Measurements from ENCODE around the gene TMEM150A. TPM values are rescaled to one million over a fixed set of nuclear protein-coding genes. Genes with fewer than 3 reads are reported as not detected.
"Not testable (repeated sequence)": the region's sequence is repeated elsewhere in the genome, so short reads cannot be mapped to it uniquely, and the experiment has no call there.

Gene TMEM150A, protein sequence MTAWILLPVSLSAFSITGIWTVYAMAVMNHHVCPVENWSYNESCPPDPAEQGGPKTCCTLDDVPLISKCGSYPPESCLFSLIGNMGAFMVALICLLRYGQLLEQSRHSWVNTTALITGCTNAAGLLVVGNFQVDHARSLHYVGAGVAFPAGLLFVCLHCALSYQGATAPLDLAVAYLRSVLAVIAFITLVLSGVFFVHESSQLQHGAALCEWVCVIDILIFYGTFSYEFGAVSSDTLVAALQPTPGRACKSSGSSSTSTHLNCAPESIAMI
- 10 to 100 TPM; 14.9 to 39.7 (median 33.3) TPM for polyA plus RNA-seq (ENCODE audit: insufficient read length in 4 of 4)

DNA sequence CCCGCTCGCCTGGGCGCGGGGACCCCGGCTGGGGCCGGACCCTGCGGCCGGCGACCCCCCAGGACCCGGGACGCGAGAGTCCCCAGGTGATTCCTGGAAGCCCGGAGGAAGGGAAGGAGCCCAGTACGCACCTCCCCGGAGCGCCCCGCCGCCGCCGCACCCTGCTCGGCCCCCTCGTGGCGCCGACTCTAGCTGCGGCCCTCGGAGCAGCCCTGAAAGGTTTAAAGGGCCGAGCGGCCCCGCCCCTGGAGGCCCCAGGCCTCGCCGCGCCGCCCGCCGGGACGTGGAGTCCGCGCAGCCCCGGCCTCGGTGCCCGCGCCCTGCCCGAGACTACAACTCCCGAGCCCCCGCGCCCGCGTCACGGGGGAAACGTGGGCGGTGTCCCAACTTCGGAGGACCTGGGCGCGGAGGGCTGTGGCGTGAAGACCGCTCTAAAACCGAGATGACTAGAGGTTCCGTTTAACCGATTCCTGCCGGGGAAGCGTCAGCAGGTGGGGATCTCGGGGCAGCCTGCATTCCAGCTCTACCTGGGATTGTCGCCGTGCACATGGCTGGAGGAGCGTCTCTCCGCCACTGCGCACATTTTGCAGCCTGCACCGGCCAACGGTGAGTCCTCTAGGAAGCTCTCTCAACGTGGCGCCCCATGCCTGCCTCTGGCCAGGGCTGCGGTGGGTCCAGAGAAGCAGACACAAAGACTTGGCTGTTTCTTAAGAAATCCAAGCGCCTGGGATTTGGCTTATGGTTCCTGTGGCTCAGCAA, at the start of gene TMEM150A:
TMEM150A (minus strand) TSS at position 223 of the 759 bp plus-strand sequence. CDS start 750 bp downstream, outside the sequence.
- DNase-seq (ENCODE audit: low read depth in 4 of 4, low spot score in 3 of 4) = peak in 2 of 4 donors; percentile 82 to 84

DNA sequence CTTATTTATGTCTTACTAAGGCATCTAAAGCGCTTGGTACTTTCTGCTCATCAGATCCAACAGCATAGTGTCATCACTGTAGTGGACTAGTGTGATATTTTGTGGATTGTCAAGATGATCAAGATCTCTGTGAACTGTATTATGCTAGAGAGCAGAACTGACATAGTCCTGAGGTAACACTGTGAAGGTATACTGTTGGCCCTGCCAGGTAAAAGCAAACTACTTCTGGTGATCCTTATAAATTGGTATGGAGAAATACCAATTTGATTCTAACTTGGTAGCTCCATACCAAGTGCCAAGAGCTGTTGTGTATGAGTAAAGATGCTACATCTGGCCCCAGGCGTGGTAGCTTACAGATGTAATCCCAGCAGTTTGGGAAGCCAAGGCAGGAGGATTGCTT, 49.6 kb upstream of the TMEM150A start:
- no peak for DNase-seq (ENCODE audit: low read depth in 4 of 4, low spot score in 3 of 4)

DNA sequence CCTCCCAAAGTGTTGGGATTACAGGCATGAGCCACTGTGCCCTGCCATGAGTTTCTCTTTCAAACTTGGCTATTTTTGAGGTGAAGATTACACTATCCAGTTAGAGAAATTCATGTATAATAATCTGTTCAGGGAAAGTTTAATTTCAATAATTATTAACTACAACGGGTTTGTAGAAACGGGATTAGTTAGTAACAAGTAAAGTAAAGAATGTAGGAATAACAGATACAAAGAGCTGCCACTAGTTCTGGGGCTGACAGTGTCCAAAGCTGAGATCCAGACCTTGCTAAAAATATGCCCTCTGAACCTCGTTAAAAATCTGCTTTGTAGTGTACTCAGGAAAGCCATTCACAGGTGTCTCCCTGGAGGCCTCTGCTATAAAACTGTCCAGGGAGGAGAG, 48.6 kb upstream of the TMEM150A start:
- DNase-seq (ENCODE audit: low read depth in 4 of 4, low spot score in 3 of 4) = no peak

DNA sequence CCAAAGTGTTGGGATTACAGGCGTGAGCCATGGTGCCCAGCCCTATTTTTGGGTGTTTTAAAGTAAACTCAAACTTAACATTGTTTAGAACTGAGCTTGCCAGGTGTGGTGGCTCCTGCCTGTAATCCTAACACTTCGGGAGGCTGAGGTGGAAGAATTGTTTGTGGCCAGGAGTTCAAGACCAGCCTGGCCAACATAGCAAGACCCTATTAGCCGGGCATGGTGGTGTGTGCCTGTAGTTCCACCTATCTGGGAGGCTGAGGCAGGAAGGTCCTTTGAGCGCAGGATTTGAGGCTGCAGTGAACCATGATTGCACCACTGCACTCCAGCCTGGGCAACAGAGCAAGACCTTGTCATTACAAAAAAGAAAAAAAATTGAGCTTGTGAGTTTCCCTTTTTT, 48.0 kb upstream of the TMEM150A start:
- DNase-seq (ENCODE audit: low read depth in 4 of 4, low spot score in 3 of 4) = no peak

DNA sequence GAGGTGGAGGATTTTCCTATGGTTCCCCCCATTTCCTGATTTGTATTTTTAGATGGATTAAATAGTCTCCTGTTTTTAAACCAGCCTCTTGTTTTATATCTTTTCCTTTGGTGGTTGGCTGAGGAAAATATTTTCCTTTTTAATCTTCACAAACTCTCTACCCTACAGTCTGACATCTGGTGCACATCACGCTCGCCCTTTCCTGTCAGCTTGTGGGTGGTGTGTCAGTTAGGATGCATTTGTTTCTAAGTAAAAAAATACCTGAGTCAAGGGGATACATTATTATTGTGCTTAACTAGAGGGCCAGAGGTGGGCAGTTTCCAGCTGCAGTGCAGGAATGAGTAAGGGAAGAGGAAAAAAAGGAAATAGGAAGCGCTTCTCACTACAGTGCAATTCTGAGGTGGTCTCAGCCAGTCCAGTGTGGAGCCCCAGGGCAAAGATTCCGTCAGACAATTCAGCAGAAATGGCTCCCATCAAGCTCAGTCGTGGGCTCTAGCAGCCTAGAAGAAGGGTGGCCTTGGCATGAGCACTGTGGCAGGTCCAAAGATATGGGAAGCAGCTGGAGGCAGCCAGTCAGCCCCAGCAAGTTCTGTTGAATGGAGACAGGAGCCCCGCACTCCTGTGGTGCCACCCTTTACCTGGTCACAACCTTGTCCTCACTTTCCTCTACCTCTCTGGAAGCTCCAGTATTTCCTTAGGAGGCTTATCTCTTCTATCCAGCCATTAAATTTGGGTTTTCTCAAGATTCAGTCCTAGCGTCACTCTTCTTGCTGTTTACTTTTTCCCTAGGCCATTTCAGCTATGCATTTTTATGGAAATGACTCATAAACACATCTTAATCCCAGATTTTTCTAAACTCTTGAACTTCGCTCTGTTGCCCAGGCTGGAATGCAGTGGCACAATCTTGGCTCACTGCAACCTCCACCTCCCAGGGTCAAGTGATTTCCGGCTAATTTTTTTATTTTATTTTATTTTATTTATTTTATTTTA, 47.0 kb upstream of the TMEM150A start:
- no peak for DNase-seq (ENCODE audit: low read depth in 4 of 4, low spot score in 3 of 4)

DNA sequence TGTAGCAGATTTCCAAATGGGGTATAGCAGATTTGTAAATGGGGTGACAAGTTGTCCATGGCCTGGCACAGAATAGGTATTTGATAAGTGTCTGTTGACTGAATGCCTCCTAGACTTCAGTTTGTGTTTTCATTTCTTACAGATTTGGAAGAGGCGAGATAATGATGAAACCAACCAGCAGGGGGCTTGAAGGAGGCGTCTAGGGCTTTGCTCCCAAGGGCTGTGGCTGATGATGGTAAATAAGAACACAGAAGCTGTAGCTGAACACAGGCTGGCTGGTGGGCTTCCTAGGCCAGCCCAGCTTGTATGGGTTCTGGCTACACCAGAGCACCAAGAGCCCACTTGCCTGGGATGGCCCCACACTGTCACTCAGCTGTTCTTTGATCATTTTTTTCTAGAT, 46.1 kb upstream of the TMEM150A start:
- no peak for DNase-seq (ENCODE audit: low read depth in 4 of 4, low spot score in 3 of 4)

DNA sequence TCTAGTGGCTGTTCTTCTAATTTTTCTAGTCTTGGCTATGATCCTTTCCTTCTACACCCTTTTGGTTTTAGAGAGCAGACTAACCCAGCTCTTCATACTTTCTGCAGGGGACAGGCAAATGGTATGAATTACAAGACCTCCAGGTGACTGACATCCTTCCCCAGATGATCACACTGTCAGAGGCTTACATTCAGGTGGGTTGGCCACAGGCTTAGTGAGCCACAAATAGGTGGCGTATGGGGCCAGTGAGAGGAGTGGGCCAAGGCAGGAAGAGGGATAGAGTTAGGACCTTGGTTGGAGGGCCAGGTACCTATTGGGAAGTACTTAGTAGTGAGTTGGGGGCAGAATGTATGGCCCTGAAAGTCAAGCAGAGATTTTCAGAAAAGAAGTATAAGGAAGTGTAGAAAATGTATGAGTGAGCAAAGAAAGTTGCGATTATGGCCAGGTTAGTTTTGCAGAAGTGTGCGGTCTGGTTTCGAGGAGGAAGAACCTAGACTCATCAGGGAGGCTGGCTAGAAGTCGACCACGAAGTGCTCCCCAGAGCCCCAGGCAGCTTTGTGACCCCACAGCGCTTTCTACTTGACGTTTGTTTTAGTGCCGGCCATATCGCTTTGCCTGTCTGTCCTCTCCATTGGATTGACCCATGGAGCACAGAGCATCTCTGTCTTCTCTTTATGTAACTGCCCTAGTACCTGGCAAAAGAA, 45.5 kb upstream of the TMEM150A start:
- no peak for DNase-seq (ENCODE audit: low read depth in 4 of 4, low spot score in 3 of 4)

DNA sequence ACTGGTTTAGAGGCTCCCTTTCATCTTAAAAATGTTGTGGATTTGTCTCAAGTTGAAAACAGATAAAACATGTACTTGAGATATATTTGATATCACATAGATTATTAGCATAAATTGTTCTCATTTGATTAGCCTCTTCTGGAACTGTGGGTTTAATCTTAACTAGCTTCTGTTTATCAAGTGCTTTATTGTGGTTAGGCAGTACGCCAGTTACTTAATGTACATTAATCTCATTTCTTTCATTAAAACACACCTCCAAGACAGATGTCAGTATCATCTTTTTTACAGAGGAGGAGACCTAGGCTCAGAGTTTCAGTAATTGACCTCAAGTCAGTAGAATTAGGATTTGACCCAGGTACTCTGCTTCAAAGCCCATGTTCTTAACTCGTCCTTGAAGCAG, 43.7 kb upstream of the TMEM150A start:
- DNase-seq (ENCODE audit: low read depth in 4 of 4, low spot score in 3 of 4) = no peak

DNA sequence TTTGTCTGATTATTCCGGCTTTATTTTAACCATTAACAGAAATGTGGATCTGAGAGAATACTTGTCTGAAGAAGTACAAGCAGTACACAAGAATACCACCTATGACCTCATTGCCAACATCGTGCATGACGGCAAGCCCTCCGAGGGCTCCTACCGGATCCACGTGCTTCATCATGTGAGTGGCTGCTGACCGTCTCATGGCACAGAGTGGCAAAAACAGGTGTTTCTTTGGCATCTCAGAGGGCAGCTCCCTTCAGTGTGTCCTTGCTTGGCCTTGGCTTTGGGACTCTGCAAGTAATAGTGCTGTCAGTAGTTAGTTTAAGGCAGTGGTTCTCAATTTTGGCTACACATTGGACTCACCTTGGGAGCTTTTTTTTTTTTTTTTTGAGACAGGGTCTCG, 42.4 kb upstream of the TMEM150A start:
- DNase-seq (ENCODE audit: low read depth in 4 of 4, low spot score in 3 of 4) = no peak

DNA sequence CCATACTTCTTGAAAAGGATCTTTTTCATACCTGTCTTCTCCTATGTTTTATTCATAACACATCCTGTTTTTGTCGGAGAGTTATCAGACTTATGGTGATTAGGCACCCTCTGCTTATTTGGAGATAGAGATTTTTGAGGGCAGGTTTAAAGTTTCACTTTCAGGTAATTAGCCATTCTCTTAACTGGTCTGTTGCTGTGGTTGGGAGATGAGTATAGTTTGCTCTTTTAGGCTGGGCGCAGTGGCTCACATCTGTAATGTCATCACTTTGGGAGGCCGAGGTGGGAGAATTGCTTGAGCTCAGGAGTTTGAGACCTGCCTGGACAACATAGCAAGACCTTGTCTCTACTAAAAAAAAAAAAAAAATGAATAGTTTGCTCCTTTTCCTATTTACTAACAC, 40.2 kb upstream of the TMEM150A start:
- no peak for DNase-seq (ENCODE audit: low read depth in 4 of 4, low spot score in 3 of 4)

DNA sequence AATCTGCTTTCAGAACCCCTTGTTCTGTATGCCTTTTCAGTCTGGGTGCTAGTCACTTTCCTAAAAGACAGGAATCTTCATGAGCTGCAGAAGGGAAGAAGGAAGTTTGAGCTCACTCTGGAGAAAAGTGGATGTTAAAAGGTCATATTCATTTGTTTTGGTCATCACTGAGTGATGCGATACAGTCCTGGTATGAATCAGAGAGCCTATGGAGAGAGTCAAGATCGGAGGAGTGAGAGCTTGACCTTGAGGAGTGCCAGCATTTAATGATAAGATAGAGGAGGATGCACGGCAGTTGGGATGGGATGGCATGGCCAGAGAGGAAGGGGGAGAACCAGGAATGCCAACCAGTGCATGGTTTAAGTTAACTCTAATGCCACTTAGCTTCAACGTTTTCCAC, 33.1 kb upstream of the TMEM150A start:
- DNase-seq (ENCODE audit: low read depth in 4 of 4, low spot score in 3 of 4) = no peak

DNA sequence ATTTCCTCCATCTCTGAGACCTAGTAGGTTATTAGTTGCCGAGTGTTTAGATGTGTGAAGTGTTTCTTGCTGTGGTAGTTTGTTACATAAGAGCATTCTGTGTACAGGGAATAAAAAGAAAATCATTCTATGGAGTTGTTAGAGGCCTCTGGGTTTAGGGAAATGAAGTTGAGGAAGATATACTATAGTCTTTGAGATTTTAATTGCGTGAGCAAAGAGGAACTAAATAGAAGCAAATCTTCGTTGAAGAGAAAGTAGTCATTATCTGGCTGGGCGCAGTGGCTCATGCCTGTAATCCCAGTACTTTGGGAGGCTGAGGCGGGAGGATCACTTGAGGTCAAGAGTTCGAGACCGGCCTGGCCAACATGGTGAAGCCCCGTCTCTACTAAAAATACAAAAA, 32.5 kb upstream of the TMEM150A start:
- no peak for DNase-seq (ENCODE audit: low read depth in 4 of 4, low spot score in 3 of 4)

DNA sequence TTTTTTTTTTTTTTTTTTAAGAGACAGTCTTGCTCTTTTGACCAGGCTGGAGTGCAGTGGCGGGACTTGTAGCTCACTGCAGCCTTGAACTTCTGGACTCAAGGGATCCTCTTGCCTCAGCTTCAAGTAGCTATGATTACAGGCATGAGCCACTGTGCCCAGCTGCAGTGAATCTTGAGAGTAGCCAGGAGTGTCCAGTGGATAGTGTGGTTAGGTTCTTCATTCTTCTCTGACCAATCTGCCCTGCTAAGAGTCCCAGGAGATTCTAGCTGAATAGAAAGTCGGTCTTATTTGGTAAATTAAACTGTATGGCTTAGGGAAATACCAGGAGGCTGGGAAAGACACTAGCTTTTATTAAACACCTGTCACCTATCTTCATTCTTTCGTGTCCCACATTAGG, 28.8 kb upstream of the TMEM150A start:
- DNase-seq (ENCODE audit: low read depth in 4 of 4, low spot score in 3 of 4) = no peak

DNA sequence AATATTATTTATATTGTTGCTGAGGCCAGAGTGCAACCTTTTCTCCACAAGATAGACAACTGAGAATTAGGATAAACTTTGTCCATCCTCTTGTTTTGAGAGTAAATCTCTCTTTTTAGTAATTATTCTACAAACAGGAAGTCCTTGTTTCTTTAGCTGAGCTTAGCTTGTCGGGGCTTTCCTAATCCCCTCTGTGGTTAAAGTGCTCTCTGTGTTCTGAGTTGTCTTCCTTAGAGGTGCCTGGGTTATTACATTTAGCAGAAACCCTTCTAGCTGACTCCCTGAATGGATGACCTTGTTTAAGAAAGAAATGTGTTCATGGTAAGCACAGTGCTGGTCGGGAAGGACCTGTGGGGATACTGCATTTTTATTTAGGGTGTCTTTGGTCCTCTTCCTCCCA, 26.2 kb upstream of the TMEM150A start:
- DNase-seq (ENCODE audit: low read depth in 4 of 4, low spot score in 3 of 4) = no peak

DNA sequence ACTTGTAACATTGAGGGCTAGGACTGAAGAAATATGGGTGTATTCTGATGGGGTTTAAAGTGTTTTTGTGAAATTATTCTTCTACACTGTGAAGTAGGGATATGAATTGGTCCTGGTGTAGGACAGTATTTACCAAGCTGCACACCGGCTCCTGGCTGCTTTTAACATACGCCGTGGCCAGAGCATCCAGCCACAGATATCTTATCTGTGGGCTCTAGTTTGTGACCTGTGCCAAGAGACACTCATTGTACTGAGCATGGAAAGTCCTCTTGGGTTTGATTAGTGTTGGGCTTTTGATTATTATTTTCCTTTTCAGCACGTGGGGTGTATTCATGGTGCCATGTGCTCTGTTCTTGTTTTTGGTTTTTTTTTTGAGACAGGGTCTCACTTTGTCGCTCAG, 21.5 kb upstream of the TMEM150A start:
- no peak for DNase-seq (ENCODE audit: low read depth in 4 of 4, low spot score in 3 of 4)

DNA sequence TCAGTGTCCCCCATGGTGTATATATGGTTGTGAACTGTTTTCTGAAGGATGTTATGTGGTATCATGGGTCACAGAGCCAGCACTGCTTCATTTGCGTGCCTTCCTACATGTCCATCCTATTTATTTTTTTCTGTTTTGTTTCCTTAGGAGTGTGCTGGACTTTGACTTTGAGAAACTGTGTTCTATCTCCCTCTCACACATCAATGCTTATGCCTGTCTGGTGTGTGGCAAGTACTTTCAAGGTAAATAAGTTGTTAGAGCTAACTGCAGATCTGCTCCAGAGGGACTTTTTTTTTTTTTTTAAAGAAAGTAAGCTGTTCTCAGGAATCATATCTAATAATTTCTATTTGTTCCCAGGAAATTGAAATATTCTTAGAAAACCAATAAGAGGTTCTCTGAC, 18.8 kb upstream of the TMEM150A start:
- DNase-seq (ENCODE audit: low read depth in 4 of 4, low spot score in 3 of 4) = no peak

DNA sequence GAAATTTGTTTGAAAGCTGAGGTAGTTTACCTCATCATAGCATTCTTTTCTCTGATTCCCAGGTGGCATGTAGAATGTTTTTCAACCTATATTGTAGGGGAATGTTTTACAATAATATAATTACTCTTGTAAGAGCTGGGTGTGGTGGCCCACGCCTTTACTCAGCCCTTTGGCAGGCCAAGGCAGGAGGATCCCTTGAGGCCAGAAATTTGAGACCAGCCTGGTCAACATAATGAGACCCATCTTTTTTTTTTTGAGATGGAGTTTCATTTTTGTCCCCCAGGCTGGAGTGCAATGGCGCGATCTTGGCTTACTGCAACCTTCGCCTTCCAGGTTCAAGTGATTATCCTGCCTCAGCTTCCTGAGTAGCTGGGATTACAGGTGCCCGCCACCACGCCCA, 17.1 kb upstream of the TMEM150A start:
- no peak for DNase-seq (ENCODE audit: low read depth in 4 of 4, low spot score in 3 of 4)

DNA sequence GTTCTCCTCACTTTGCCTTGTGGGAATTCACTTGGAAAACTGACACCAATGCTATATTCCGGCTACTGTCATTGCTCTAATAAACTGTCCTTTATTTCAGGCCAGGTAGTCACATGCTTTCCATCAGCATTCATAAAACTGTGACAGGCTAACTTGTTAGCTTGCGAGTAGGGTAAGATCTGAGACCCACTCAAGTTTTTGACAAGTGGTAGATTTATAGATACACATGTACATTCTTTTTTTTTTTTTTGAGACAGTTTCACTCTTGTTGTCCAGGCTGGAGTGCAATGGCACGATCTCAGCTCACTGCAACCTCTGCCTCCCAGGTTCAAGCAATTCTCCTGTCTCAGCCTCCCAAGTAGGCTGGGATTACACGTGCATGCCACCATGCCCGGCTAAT, 15.2 kb upstream of the TMEM150A start:
- DNase-seq (ENCODE audit: low read depth in 4 of 4, low spot score in 3 of 4) = not testable (repeated sequence)

DNA sequence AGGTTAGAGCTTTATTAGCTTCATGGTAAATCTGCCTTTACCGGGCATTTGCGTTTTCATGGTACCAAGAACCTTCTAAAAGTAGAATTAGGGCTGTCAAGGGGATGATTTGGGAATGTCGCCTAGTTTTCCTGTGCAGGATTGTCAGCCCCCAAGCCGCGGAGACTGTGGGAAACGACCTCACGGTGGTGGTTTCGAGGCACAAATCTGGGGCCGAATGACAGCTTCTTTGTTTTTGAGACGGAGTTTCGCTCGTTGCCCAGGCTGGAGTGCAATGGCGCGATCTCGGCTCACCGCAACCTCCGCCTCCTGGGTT, 12.9 kb upstream of the TMEM150A start:
- no peak for DNase-seq (ENCODE audit: low read depth in 4 of 4, low spot score in 3 of 4)

DNA sequence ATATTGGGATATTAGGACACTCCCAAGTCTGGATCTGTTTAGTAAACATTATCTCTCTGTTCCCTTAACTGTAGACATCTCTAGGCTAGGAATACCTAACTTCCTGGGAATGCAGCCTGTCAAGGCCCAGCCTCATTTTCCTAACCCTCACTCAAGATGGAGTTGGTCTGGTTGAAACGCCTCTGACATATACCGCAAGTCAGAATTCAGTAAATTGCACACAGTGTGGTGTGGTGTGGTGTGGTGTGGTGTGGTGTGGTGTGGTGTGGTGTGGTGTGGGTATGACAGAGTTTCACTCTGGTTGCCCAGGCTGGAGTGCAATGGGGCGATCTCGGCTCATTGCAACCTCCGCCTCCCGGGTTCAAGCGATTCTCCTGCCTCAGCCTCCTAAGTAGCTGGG, 12.3 kb upstream of the TMEM150A start:
- DNase-seq (ENCODE audit: low read depth in 4 of 4, low spot score in 3 of 4) = not testable (repeated sequence)

Measured in left renal pelvis (tissue), 4 donors.